Liver (tissue), 3 donors: ENCODE results near the gene CLN6.

ENCODE experiments used
- FOXA1 ChIP-seq: IDR thresholded peaks from 2 replicates; pipeline ENCODE4 v1.6.1; 2016; ENCODE audit warnings: antibody characterized with exemption
- GABPA ChIP-seq, 2 donors: IDR thresholded peaks in 1 of 2; conservative IDR thresholded peaks in 1 of 2; 2 replicates each; pipeline ENCODE4 v1.6.1; 2016; ENCODE audit warnings: antibody characterized with exemption in 2 of 2, mild to moderate bottlenecking in 1 of 2, moderate library complexity in 1 of 2
- HNF4G ChIP-seq: IDR thresholded peaks from 2 replicates; pipeline ENCODE4 v1.6.1; 2016; ENCODE audit warnings: antibody characterized with exemption
- JUND ChIP-seq, 2 donors: IDR thresholded peaks; 2 replicates each; pipeline ENCODE4 v1.6.1; 2016; ENCODE audit warnings: antibody characterized with exemption in 2 of 2
- RAD21 ChIP-seq, 2 donors: IDR thresholded peaks; 2 replicates each; pipeline ENCODE4 v1.6.1; 2016; ENCODE audit warnings: antibody characterized with exemption in 2 of 2, mild to moderate bottlenecking in 2 of 2
- SP1 ChIP-seq: IDR thresholded peaks from 2 replicates; pipeline ENCODE4 v1.6.1; 2018; ENCODE audit warnings: antibody characterized with exemption, mild to moderate bottlenecking
- TAF1 ChIP-seq: conservative IDR thresholded peaks from 2 replicates; pipeline ENCODE4 v1.6.1; 2016; ENCODE audit warnings: antibody characterized with exemption, mild to moderate bottlenecking
- TF ChIP-seq, protein P1 (sequence below): fragments of 150-350 bp; IDR thresholded peaks from 2 replicates; pipeline ENCODE4 v1.5.1; 2017; ENCODE audit warnings: improper control_type of control experiment, low read depth, low read length; ENCODE audit not compliant: missing input control
- TF ChIP-seq, protein P2 (sequence below): IDR thresholded peaks from 2 replicates; pipeline ENCODE4 v1.6.1; 2016; ENCODE audit warnings: antibody characterized with exemption
- TF ChIP-seq, protein P3 (sequence below): IDR thresholded peaks from 2 replicates; pipeline ENCODE4 v1.6.1; 2016; ENCODE audit warnings: antibody characterized with exemption
- TF ChIP-seq, protein P4 (sequence below): IDR thresholded peaks from 2 replicates; pipeline ENCODE4 v1.6.1; 2016; ENCODE audit warnings: antibody characterized with exemption, mild to moderate bottlenecking
- TF ChIP-seq, protein P5 (sequence below): IDR thresholded peaks from 2 replicates; pipeline ENCODE4 v1.6.1; 2016; ENCODE audit warnings: antibody characterized with exemption
- donor health status: healthy.
- donor health status: healthy.

DNA sequence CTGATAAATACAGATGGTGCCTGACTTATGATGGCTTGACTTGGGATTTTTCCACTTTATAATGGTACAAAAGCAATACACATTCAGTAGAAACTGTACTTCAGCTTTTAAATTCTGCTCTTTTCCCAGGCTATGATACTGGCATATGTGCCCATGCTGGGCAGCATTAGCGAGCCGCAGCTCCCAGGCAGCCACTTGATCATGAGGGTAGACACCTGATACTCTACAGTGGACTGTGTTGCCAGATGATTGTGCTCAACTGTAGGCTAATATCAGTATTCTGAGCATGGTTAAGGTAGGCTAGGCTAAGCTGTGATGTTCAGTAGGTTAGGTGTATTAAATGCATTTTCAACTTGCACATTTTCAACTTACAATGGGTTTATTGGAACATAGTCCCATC lies 30.4 kb upstream of the CLN6 start:
- TF ChIP-seq, protein P1, sequence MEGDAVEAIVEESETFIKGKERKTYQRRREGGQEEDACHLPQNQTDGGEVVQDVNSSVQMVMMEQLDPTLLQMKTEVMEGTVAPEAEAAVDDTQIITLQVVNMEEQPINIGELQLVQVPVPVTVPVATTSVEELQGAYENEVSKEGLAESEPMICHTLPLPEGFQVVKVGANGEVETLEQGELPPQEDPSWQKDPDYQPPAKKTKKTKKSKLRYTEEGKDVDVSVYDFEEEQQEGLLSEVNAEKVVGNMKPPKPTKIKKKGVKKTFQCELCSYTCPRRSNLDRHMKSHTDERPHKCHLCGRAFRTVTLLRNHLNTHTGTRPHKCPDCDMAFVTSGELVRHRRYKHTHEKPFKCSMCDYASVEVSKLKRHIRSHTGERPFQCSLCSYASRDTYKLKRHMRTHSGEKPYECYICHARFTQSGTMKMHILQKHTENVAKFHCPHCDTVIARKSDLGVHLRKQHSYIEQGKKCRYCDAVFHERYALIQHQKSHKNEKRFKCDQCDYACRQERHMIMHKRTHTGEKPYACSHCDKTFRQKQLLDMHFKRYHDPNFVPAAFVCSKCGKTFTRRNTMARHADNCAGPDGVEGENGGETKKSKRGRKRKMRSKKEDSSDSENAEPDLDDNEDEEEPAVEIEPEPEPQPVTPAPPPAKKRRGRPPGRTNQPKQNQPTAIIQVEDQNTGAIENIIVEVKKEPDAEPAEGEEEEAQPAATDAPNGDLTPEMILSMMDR = no peak
- TF ChIP-seq SP1 = no peak
- TF ChIP-seq, protein P2, sequence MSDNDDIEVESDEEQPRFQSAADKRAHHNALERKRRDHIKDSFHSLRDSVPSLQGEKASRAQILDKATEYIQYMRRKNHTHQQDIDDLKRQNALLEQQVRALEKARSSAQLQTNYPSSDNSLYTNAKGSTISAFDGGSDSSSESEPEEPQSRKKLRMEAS = no peak
- no peak for TF ChIP-seq TAF1
- TF ChIP-seq, protein P3, sequence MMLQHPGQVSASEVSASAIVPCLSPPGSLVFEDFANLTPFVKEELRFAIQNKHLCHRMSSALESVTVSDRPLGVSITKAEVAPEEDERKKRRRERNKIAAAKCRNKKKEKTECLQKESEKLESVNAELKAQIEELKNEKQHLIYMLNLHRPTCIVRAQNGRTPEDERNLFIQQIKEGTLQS = no peak
- no peak for TF ChIP-seq HNF4G
- no peak for TF ChIP-seq JUND (IDR thresholded peaks at IDR 0.05)
- TF ChIP-seq, protein P4, sequence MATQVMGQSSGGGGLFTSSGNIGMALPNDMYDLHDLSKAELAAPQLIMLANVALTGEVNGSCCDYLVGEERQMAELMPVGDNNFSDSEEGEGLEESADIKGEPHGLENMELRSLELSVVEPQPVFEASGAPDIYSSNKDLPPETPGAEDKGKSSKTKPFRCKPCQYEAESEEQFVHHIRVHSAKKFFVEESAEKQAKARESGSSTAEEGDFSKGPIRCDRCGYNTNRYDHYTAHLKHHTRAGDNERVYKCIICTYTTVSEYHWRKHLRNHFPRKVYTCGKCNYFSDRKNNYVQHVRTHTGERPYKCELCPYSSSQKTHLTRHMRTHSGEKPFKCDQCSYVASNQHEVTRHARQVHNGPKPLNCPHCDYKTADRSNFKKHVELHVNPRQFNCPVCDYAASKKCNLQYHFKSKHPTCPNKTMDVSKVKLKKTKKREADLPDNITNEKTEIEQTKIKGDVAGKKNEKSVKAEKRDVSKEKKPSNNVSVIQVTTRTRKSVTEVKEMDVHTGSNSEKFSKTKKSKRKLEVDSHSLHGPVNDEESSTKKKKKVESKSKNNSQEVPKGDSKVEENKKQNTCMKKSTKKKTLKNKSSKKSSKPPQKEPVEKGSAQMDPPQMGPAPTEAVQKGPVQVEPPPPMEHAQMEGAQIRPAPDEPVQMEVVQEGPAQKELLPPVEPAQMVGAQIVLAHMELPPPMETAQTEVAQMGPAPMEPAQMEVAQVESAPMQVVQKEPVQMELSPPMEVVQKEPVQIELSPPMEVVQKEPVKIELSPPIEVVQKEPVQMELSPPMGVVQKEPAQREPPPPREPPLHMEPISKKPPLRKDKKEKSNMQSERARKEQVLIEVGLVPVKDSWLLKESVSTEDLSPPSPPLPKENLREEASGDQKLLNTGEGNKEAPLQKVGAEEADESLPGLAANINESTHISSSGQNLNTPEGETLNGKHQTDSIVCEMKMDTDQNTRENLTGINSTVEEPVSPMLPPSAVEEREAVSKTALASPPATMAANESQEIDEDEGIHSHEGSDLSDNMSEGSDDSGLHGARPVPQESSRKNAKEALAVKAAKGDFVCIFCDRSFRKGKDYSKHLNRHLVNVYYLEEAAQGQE = no peak
- TF ChIP-seq, protein P5, sequence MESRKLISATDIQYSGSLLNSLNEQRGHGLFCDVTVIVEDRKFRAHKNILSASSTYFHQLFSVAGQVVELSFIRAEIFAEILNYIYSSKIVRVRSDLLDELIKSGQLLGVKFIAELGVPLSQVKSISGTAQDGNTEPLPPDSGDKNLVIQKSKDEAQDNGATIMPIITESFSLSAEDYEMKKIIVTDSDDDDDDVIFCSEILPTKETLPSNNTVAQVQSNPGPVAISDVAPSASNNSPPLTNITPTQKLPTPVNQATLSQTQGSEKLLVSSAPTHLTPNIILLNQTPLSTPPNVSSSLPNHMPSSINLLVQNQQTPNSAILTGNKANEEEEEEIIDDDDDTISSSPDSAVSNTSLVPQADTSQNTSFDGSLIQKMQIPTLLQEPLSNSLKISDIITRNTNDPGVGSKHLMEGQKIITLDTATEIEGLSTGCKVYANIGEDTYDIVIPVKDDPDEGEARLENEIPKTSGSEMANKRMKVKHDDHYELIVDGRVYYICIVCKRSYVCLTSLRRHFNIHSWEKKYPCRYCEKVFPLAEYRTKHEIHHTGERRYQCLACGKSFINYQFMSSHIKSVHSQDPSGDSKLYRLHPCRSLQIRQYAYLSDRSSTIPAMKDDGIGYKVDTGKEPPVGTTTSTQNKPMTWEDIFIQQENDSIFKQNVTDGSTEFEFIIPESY = no peak
- no peak for TF ChIP-seq FOXA1
- no peak for TF ChIP-seq GABPA (IDR thresholded peaks at IDR 0.05 in 1 of 2, conservative IDR thresholded peaks at IDR 0.05 in 1 of 2)
- TF ChIP-seq RAD21 (IDR thresholded peaks at IDR 0.05) = no peak
